GM19240 (cell line): ENCODE results near the gene OR2A25.

Experiments
- DNase-seq: peaks from one replicate; pipeline ENCODE4 v3.0.0; 2011; ENCODE audit warnings: low spot score; ENCODE audit not compliant: insufficient read length

OR2A25 gene

DNA sequence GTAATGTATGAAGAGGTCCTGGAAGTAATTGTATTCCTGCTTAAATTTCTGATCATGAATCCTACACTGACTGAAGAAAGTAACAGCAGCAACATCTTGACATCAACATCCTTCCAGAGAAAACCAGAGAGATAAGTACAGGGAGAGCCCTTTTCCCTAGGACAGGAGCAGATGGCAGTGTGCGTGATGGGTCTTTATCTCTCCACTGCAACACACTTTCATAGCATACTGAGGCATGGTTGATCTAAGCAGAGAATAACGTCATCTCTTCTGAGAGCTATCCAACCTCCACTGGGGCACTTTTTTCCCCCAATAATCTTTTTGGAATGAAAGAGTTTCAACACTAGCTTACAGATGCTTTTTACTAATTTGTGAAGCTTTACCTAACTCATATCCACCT lies 342 bp downstream of the OR2A25 start:
- no peak for DNase-seq

DNA sequence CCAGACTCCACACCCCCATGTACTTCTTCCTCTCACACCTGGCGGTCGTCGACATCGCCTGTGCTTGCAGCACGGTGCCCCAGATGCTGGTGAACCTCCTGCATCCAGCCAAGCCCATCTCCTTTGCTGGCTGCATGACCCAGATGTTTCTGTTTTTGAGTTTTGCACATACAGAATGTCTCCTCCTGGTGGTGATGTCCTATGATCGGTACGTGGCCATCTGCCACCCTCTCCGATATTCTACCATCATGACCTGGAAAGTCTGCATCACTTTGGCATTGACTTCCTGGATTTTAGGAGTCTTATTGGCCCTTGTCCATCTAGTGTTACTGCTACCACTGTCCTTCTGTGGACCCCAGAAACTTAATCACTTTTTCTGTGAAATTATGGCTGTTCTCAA lies 4.8 kb downstream of the OR2A25 start:
- DNase-seq: no peak

DNA sequence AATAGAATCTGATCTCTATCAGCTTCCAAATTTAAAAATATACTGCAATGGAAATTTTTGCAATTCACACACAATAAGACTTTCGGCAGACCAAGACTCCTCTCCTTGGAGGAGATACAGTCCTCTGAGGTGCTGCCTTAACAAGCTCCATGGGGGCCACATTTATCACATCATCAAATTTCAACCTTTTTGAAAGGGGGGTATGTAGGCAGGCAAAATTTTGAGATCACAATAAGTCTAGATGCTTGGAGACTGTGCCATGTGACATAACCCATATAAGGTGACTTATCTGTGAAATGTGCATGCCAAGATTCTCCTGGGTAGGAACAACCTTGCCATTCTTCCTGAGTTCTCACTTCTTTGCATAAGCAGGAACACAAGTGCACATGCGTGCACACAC lies 16.4 kb downstream of the OR2A25 start, which contains the start of gene OR2A12:
OR2A12 (plus strand) TSS at position 301 of the 400 bp plus-strand sequence. CDS start 8,830 bp downstream, outside the sequence.
- no peak for DNase-seq

DNA sequence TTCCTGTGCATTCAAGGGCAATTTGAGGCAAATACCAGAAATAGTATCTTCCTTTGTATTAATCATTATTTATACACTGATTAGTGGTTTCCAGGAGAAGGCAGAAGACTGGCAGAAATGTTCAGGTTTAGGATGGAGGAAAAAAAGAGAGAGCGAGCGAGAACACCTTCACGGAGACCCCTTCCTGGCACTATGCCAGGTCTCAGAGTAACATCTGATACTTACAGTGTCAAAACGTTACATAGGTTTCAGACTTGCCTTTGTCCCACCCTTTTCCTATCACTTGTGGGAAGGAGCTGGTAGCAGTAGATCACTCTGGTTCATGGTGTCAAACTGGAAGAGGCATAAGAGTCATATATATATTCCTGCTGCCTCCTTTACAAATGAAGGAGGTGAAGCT lies 17.1 kb downstream of the OR2A25 start:
- no peak for DNase-seq

DNA sequence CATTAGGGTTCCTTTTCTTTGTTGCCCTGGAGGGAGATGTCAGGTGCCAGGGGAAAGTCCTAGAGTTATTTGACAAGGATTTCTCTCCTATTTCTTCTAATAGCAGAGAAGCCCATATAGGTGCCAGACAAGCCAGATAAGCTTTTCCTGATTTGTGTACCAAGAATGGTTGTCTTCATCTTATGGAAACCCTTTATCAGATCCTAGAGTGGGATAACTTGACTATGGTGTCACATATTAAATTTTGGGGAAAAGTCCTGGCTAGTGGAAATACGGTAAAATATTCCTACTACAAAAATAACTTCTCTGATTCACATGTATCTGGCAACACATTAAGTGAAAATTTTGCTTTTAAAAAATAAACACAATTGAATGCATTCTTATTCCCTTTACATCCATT lies 17.6 kb downstream of the OR2A25 start:
- DNase-seq: no peak

DNA sequence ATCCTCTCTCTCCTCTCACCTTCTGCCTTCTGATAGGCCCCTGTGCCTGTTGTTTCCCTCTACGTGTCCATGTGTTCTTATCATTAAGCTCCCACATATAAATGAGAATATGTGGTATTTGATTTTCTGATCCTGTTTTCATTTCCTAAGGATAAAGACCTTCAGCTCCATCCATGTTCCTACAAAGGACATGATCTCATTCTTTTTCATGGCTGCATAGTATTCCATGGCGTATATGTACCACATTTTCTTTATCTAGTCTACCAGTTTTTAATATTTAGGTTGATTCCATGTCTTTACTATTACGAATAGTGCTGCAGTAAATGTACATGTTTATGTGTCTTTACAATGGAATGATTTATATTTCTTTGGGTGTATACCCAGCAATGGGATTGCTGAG lies 21.1 kb downstream of the OR2A25 start:
- no peak for DNase-seq

DNA sequence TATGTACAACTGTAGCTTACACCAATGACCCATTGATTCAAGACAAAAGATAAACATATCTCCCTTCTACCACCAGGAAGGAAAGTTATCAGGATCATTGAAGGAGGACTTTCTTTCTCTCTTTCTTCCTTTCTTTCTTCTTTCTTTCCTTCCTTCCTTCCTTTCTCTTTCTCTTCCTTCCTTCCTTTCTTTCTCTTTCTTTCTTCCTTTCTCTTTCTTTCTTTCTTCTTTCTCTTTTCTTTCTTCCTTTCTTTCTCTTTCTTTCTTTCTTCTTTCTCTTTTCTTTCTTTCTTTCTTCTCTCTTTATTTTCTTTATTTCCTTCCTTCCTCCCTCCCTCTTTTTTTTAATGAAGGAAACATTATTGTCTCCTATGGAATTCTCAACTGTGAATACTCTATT lies 29.2 kb downstream of the OR2A25 start:
- no peak for DNase-seq

DNA sequence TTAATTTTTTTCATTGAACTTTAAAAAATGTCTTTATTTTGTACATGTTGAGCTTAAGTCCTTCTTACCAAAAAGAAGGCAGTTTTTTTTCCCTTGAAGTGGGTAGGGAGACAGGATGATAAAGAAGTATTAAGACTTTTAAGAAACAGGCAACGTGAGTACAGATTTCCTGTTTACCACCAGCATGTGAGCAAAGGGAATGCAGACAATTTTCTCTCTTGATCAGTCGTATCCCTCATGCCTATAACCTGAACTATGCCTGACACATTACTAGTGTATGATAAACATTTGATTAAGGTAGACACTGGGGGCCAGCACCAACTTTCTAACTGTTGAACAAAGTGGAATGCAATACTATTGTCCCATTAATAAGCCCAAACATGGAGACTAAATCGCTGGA lies 31.0 kb downstream of the OR2A25 start:
- no peak for DNase-seq

DNA sequence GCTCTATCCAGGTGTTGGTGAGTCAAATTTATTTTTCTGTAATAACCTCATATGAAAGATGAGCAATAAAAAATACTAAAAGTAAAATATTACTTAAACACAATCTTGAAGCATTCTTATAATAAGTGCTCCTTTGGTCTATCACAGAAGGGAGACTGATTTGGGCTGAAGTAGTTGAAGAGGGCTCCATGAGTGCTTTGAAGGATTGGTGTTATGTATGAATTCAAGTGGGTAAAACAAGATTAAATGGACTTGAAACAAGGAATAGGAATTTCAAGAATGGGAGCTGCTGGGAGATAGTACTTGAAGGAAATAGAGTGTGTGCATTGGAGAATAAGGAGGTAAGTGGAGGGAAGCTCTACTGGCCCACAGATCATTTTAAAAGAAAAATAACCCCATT lies 32.4 kb downstream of the OR2A25 start:
- no peak for DNase-seq

DNA sequence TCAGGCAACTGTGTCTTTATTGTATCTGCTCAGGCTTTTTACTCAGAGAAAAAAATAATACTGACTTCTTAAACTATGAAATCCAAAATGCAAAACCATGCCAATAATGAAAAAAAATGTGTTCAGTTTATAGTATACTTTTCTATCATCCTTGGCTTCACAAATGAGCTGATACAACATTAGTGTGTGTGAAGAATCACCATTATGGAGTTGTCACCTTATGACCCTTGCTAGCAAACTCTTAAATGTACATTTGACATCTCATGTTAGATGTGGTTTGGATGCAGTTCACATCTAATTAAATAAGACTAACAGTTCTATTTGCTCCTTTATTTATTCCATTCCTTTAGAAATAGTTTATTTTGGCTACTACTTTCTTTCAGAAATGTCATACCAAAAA lies 35.6 kb downstream of the OR2A25 start:
- no peak for DNase-seq

DNA sequence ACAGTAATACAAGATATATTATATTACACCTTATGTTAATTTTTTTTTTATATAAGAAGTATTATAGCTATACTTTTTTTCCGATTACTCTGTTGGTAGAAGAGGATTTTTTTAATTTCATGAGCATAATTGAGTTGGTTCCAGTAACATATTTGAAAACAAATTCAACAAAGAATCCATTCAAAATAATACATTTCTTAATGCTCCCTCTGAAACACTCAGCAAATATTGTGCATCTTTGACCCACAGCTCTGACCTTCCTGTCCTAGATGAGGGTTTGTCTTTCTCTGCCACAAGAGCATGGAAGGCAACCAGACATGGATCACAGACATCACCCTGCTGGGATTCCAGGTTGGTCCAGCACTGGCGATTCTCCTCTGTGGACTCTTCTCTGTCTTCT lies 39.7 kb downstream of the OR2A25 start, which contains the start of gene OR2A2:
OR2A2 (plus strand) TSS at position 301 of the 400 bp plus-strand sequence; CDS start at position 301, 0 bp downstream.
- DNase-seq: no peak

DNA sequence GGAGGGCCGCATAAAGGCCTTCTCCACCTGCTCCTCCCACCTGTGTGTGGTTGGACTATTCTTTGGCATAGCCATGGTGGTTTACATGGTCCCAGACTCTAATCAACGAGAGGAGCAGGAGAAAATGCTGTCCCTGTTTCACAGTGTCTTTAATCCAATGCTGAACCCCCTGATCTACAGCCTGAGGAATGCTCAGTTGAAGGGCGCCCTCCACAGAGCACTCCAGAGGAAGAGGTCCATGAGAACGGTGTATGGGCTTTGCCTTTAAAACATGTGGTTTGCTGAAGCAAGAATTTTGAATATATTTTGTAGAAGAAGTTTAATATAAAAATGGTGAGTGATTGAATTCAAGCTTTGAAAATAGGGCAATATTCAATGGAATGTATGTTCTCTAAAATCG lies 40.7 kb downstream of the OR2A25 start:
- no peak for DNase-seq

DNA sequence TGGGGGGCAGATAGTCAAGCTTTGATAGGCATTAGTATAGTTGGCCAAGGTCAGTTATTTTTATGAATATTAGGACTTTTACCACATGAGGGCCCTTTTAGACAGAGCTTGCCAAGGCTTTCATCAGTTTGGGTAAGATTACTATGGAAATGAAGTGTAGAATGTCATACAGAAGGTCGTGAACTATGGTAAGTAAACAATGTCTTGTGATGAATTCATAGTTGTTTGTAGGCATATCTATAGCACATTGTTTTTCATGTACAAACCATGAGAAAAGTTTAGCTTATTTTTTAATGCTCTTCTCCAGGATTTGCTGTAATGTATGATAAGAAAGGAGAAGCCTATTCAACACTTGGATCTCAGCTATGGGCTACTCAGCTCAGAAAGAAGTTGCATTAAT lies 44.0 kb downstream of the OR2A25 start:
- no peak for DNase-seq

DNA sequence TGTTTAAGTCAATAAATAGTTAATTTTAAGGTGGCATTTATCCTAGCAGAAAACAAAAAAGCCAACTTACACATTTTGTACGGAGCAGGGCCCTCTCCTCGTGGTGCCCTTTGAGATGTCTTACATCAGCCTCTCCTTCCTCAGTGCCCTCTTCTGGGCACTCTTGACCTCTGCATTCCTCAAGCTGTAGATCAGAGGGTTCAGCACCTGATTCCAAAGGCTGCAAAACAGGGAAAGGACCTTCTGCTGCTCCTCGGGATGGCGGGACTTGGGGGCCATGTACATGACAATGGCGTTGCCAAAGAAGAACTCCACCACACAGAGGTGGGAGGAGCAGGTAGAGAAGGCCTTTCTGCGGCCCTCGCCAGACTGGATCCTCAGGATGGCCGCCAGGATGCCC lies 48.7 kb downstream of the OR2A25 start:
- DNase-seq: no peak

DNA sequence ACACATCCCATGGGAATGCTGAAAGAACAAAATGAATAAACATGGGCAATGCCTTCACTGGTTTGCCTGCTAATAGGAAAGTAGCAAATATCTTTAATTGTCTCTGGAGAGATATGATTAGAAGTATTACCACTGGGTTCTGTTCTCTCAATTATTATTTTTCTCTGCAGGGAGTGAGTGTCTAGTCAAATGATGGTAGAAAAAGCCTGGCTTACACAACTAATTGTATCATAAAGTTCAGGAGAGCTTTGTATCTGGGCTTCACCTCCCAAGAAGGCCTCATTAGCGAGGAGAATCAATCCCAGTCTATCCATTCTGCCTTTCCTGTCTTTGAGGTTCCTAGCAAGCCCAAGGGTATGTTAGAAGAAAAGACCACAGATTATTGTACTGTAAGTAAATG lies 53.3 kb downstream of the OR2A25 start, which contains the start of gene OR2A14:
OR2A14 (plus strand) TSS at position 301 of the 400 bp plus-strand sequence. CDS start 5,937 bp downstream, outside the sequence.
- no peak for DNase-seq
